Smooth muscle cell (in vitro differentiated cells): ENCODE measurements around the gene GPA33. TPM values are rescaled to one million over a fixed set of nuclear protein-coding genes. Genes with fewer than 3 reads are reported as not detected.
"Not testable (repeated sequence)": the region's sequence is repeated elsewhere in the genome, so short reads cannot be mapped to it uniquely, and the experiment has no call there.

Source experiments
- DNase-seq: peaks from one replicate; lab custom pipeline; 2025; ENCODE audit not compliant: unreplicated experiment; lab: John Stamatoyannopoulos, UW
- H2AFZ ChIP-seq: fragments of 200-600 bp; sonication (generic); 2 replicates; pipeline ENCODE4 v1.6.0; 2016; ENCODE audit warnings: antibody characterized with exemption, low read depth, mild to moderate bottlenecking
- H3F3A ChIP-seq: fragments of 200-600 bp; sonication (generic); 2 replicates; pipeline ENCODE4 v1.6.0; 2017; ENCODE audit warnings: antibody characterized with exemption, low read depth
- H3K27ac ChIP-seq: fragments of 200-600 bp; sonication (generic); 2 replicates; pipeline ENCODE4 v1.5.1; 2016; ENCODE audit warnings: low read depth, mild to moderate bottlenecking
- H3K27me3 ChIP-seq: fragments of 200-600 bp; sonication (generic); 2 replicates; pipeline ENCODE4 v1.6.1; 2016; ENCODE audit warnings: low read depth, mild to moderate bottlenecking
- H3K36me3 ChIP-seq: fragments of 200-600 bp; sonication (generic); 2 replicates; pipeline ENCODE4 v1.5.1; 2016; ENCODE audit warnings: low read depth
- H3K4me1 ChIP-seq: fragments of 200-600 bp; sonication (generic); 2 replicates; pipeline ENCODE4 v1.5.1; 2016; ENCODE audit warnings: low read depth
- H3K4me2 ChIP-seq: fragments of 200-600 bp; sonication (generic); 2 replicates; pipeline ENCODE4 v1.6.0; 2016; ENCODE audit warnings: mild to moderate bottlenecking
- H3K4me3 ChIP-seq: fragments of 200-600 bp; sonication (generic); 2 replicates; pipeline ENCODE4 v1.5.1; 2016; ENCODE audit warnings: mild to moderate bottlenecking
- H3K79me2 ChIP-seq: fragments of 200-600 bp; sonication (generic); 2 replicates; pipeline ENCODE4 v1.6.0; 2016; ENCODE audit warnings: low read depth, mild to moderate bottlenecking
- H3K9ac ChIP-seq: fragments of 200-600 bp; sonication (generic); 2 replicates; pipeline ENCODE4 v1.6.0; 2016; ENCODE audit warnings: low read depth
- H3K9me3 ChIP-seq: fragments of 200-600 bp; sonication (generic); replicated peaks from 2 replicates; pipeline ENCODE4 v1.5.1; 2016; ENCODE audit warnings: low read depth
- H4K20me1 ChIP-seq: fragments of 200-600 bp; sonication (generic); 2 replicates; pipeline ENCODE4 v1.6.0; 2016; ENCODE audit warnings: low read depth
- CTCF ChIP-seq: fragments of 200-600 bp; sonication (generic); IDR thresholded peaks from 2 replicates; pipeline ENCODE4 v1.5.1; 2017; ENCODE audit warnings: borderline replicate concordance, mild to moderate bottlenecking, antibody characterized with exemption; ENCODE audit not compliant: insufficient read depth, poor library complexity, severe bottlenecking
- WGBS: methylation state at CpG from one replicate; pipeline ENCODE4 v1.1.7; 2016; ENCODE audit warnings: low lambda C conversion rate; 5-methylcytosine and 5-hydroxymethylcytosine counted together
- polyA plus RNA-seq: library from polyadenylated mRNA; unstranded; fragments of >200 nt; fragmentation: Nextera tagmentation; extraction: Ambion mirVana; gene quantifications from 2 replicates; pipeline ENCODE4 v1.2.1, GENCODE V29; 2016
- total RNA-seq: library from RNA; depleted of rRNA; stranded (reverse); fragments of >200 nt; gene quantifications from 2 replicates; pipeline ENCODE4 v1.2.3, GENCODE V29; 2014

The GPA33 gene
- total and polyA plus RNA-seq, 2 experiments from 2014 or later: not detected

GRCh38 chr1:167043752-167044488 lies 46.3 kb downstream of the GPA33 start:
- H3K27me3 ChIP-seq: peaks cover 26% of the 10 kb centered on the region
- no peak for TF ChIP-seq CTCF
- H2AFZ ChIP-seq: no peak overlapping the region
- H3K4me3 ChIP-seq: peak overlapping the region; percentile 38
- no peaks in the 10 kb centered on the region for H3K79me2 ChIP-seq
- no peaks in the 10 kb centered on the region for H3K4me1 ChIP-seq
- no peak overlapping the region for H3K27ac ChIP-seq
- H3F3A ChIP-seq: no peaks in the 10 kb centered on the region
- H3K9ac ChIP-seq: no peak overlapping the region
- peak overlapping the region; percentile 59 for H3K4me2 ChIP-seq
- no peaks in the 10 kb centered on the region for H3K36me3 ChIP-seq
- H3K9me3 ChIP-seq: no peaks in the 10 kb centered on the region
- 65% methylated on average over 21 of the region's 21 CpGs for WGBS
- no peak for DNase-seq
- H4K20me1 ChIP-seq: no peaks in the 10 kb centered on the region

GRCh38 chr1:167033646-167034045 lies 56.5 kb downstream of the GPA33 start:
- Histone ChIP-seq H3K27me3 (peaks cover 20% of the 10 kb centered on the region), H2AFZ (no peak overlapping the region), H4K20me1 (no peaks in the 10 kb centered on the region), H3K79me2 (no peaks in the 10 kb centered on the region), H3K9ac (no peak overlapping the region), H3F3A (no peaks in the 10 kb centered on the region), H3K9me3 (no peaks in the 10 kb centered on the region), H3K27ac (no peak overlapping the region), H3K36me3 (no peaks in the 10 kb centered on the region), H3K4me1 (no peaks in the 10 kb centered on the region), H3K4me2 (no peak overlapping the region), H3K4me3 (no peak overlapping the region)
- DNase-seq: no peak
- no peak for TF ChIP-seq CTCF
- whole genome bisulfite sequencing: 75% methylated on average over 2 of the region's 2 CpGs

GRCh38 chr1:167029553-167029952 lies 60.6 kb downstream of the GPA33 start:
- not testable (repeated sequence) for H3K4me2 ChIP-seq, H4K20me1 ChIP-seq, H3K79me2 ChIP-seq, DNase-seq, H3F3A ChIP-seq, H3K36me3 ChIP-seq, H3K27ac ChIP-seq, H2AFZ ChIP-seq, H3K9ac ChIP-seq, H3K9me3 ChIP-seq, H3K4me1 ChIP-seq, H3K4me3 ChIP-seq
- 96% methylated on average over 21 of the region's 27 CpGs for WGBS
- peaks cover 14% of the 10 kb centered on the region for H3K27me3 ChIP-seq

- H3K9me3 ChIP-seq: no peaks in the 10 kb centered on the region
- H3K9ac ChIP-seq: no peak overlapping the region
- H3K4me2 ChIP-seq: no peak overlapping the region
- no peak for DNase-seq
- H3F3A ChIP-seq: no peaks in the 10 kb centered on the region
- no peak for TF ChIP-seq CTCF
- H3K36me3 ChIP-seq: no peaks in the 10 kb centered on the region
- no peak overlapping the region for H3K27ac ChIP-seq
- H2AFZ ChIP-seq: no peak overlapping the region
- no peaks in the 10 kb centered on the region for H4K20me1 ChIP-seq
- H3K27me3 ChIP-seq: no peaks in the 10 kb centered on the region
- no peak overlapping the region for H3K4me3 ChIP-seq
- no peaks in the 10 kb centered on the region for H3K79me2 ChIP-seq
- no peaks in the 10 kb centered on the region for H3K4me1 ChIP-seq
- 100% methylated on average over 1 of the region's 1 CpG for WGBS
Measured at GRCh38 chr1:167022384-167022783, 67.8 kb downstream of the GPA33 start.
